Measurements from ENCODE around the gene MISFA.

GRCh38 chr11:18581825-18582224 lies 17.8 kb upstream of the MISFA start:
- no peak for TF ChIP-seq GATA2 (IDR thresholded peaks at IDR 0.05; ENCODE audit: low read depth, low read length)
- TF ChIP-seq GATA3 (IDR thresholded peaks at IDR 0.05; ENCODE audit: low read depth, low read length): no peak

Measured in SH-SY5Y (cell line).